ENCODE data around the gene SLC26A5.

DNA sequence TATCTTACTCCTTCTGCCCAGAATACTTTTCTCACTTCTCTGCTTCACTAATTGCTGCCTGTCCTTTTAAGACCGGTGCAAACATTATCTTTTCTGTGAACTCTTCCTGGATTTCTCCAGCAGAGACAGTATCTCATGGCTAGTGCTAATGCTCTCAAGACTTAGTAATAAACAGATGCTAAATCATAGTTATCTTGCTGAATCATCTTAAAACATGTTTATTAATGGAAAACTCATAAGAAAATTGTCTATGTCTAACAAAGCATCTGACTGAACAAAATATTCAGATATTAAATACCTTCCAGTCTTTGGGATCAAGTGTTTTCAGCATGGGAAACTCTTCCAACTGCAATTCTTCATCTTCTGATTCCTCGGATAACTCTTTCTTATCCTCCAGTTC, 104.5 kb downstream of the SLC26A5 start:
- TF ChIP-seq, protein P1, sequence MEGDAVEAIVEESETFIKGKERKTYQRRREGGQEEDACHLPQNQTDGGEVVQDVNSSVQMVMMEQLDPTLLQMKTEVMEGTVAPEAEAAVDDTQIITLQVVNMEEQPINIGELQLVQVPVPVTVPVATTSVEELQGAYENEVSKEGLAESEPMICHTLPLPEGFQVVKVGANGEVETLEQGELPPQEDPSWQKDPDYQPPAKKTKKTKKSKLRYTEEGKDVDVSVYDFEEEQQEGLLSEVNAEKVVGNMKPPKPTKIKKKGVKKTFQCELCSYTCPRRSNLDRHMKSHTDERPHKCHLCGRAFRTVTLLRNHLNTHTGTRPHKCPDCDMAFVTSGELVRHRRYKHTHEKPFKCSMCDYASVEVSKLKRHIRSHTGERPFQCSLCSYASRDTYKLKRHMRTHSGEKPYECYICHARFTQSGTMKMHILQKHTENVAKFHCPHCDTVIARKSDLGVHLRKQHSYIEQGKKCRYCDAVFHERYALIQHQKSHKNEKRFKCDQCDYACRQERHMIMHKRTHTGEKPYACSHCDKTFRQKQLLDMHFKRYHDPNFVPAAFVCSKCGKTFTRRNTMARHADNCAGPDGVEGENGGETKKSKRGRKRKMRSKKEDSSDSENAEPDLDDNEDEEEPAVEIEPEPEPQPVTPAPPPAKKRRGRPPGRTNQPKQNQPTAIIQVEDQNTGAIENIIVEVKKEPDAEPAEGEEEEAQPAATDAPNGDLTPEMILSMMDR (IDR thresholded peaks at IDR 0.05): no peak
- TF ChIP-seq POLR2AphosphoS5 (IDR thresholded peaks at IDR 0.05): no peak
- TF ChIP-seq EP300 (IDR thresholded peaks at IDR 0.05): no peak
